SK-N-SH (cell line): Measurements from ENCODE around the gene NEU3. TPM values are rescaled to one million over a fixed set of nuclear protein-coding genes. Genes with fewer than 3 reads are reported as not detected.

Experiments used
- polyA plus RNA-seq, 3 experiments: library from polyadenylated mRNA; depleted of rRNA; stranded (reverse); fragments of >200 nt; gene quantifications; 2 replicates each; pipeline ENCODE4 v1.2.3, GENCODE V29; 2012
- small RNA-seq, 7 experiments: library from RNA; depleted of rRNA; stranded (forward); fragments of <200 nt; gene quantifications; one replicate each; pipeline ENCODE3, GENCODE V24; 2012

NEU3 gene
- polyA plus RNA-seq, 1 of the 3 experiments (the other 2 are of a cell fraction), result 5.7 TPM

Small RNAs within 50 kb of the gene (small RNA-seq; reads per million reads assigned to genes)
- gene RNU6-216P, result 0 reads per million in 7 experiments

Other genes starting within 250 kb of the NEU3 start
- 2.2 and 2.6 TPM in 2 replicates for gene RNF169, start 240.1 kb upstream of the NEU3 start, polyA plus RNA-seq (2012; rRNA removed)
- 12.9 and 13.0 TPM in 2 replicates for gene XRRA1, start 39.8 kb upstream of the NEU3 start, polyA plus RNA-seq (2012; rRNA removed)
- 47.3 and 49.1 TPM in 2 replicates for gene SPCS2, start 39.7 kb upstream of the NEU3 start, polyA plus RNA-seq (2012; rRNA removed)
- not detected in 2 replicates for gene OR2AT4, start 107.9 kb downstream of the NEU3 start, polyA plus RNA-seq (2012; rRNA removed)
- gene SLCO2B1, start 162.2 kb downstream of the NEU3 start, polyA plus RNA-seq (2012; rRNA removed), result 0.18 TPM in 1 of 2 replicates, not detected in the other